ENCODE measurements around the gene RBM24.

The RBM24 gene

GRCh38 chr6:17276766-17277165, 4.4 kb upstream of the RBM24 start:
- Histone ChIP-seq H3K27me3 (ENCODE audit: low read depth) (no peaks in the 10 kb centered on the region), H3K9me3 (no peaks in the 10 kb centered on the region), H3K4me1 (peaks cover 49% of the 10 kb centered on the region), H3K36me3 (replicated peaks) (no peaks in the 10 kb centered on the region), H3K4me3 (no peak overlapping the region)
- in situ Hi-C loops (cut with MboI; ENCODE audit: low sequenced_read_pairs), result no loop called here
- DNase-seq (ENCODE audit: low spot score in 2 of 2), result no peak

- Histone ChIP-seq H3K27me3 (ENCODE audit: low read depth) (no peaks in the 10 kb centered on the region), H3K4me3 (no peak overlapping the region), H3K4me1 (peaks cover 49% of the 10 kb centered on the region), H3K9me3 (no peaks in the 10 kb centered on the region), H3K36me3 (replicated peaks) (no peaks in the 10 kb centered on the region)
- in situ Hi-C loops (cut with MboI; ENCODE audit: low sequenced_read_pairs), result no loop called here
- peak in 1 of 2 experiments; percentile 79 for DNase-seq (ENCODE audit: low spot score in 2 of 2)
Measured at GRCh38 chr6:17277256-17277655, 3.9 kb upstream of the RBM24 start.

- H3K9me3 ChIP-seq, result no peaks in the 10 kb centered on the region
- peak; percentile 44 to 85 for DNase-seq (ENCODE audit: low spot score in 2 of 2)
- in situ Hi-C loops (cut with MboI; ENCODE audit: low sequenced_read_pairs), result no loop called here
- no peaks in the 10 kb centered on the region for H3K36me3 ChIP-seq (replicated peaks)
- no peak overlapping the region for H3K4me3 ChIP-seq
- peaks cover 53% of the 10 kb centered on the region for H3K4me1 ChIP-seq
- no peaks in the 10 kb centered on the region for H3K27me3 ChIP-seq (ENCODE audit: low read depth)
Measured at GRCh38 chr6:17278289-17279063, 2.7 kb upstream of the RBM24 start.

GRCh38 chr6:17280138-17280537, 1.0 kb upstream of the RBM24 start:
- peaks cover 7% of the 10 kb centered on the region for H3K36me3 ChIP-seq (replicated peaks)
- DNase-seq (ENCODE audit: low spot score in 2 of 2), result no peak
- peaks cover 52% of the 10 kb centered on the region for H3K4me1 ChIP-seq
- H3K9me3 ChIP-seq, result no peaks in the 10 kb centered on the region
- no peaks in the 10 kb centered on the region for H3K27me3 ChIP-seq (ENCODE audit: low read depth)
- peak overlapping the region; percentile 66 for H3K4me3 ChIP-seq
- in situ Hi-C loops (cut with MboI; ENCODE audit: low sequenced_read_pairs), result no loop called here

- Histone ChIP-seq H3K36me3 (replicated peaks) (peaks cover 7% of the 10 kb centered on the region), H3K27me3 (ENCODE audit: low read depth) (no peaks in the 10 kb centered on the region), H3K9me3 (no peaks in the 10 kb centered on the region), H3K4me3 (peak overlapping the region; percentile 66), H3K4me1 (peaks cover 48% of the 10 kb centered on the region)
- in situ Hi-C loops (cut with MboI; ENCODE audit: low sequenced_read_pairs), result no loop called here
- peak; percentile 16 to 73 for DNase-seq (ENCODE audit: low spot score in 2 of 2)
Measured at GRCh38 chr6:17280552-17281090, 540 bp upstream of the RBM24 start.

GRCh38 chr6:17281497-17282481, 628 bp downstream of the RBM24 start:
- peak; percentile 49 to 67 for DNase-seq (ENCODE audit: low spot score in 2 of 2)
- H3K27me3 ChIP-seq (ENCODE audit: low read depth), result no peaks in the 10 kb centered on the region
- H3K36me3 ChIP-seq (replicated peaks), result peaks cover 7% of the 10 kb centered on the region
- in situ Hi-C loops (cut with MboI; ENCODE audit: low sequenced_read_pairs), result no loop called here
- H3K4me1 ChIP-seq, result peaks cover 41% of the 10 kb centered on the region
- peak overlapping the region; percentile 66 for H3K4me3 ChIP-seq
- no peaks in the 10 kb centered on the region for H3K9me3 ChIP-seq

- DNase-seq (ENCODE audit: low spot score in 2 of 2), result no peak
- Histone ChIP-seq H3K36me3 (replicated peaks) (peaks cover 10% of the 10 kb centered on the region), H3K4me1 (peaks cover 28% of the 10 kb centered on the region), H3K27me3 (ENCODE audit: low read depth) (no peaks in the 10 kb centered on the region), H3K4me3 (peak overlapping the region; percentile 66), H3K9me3 (no peaks in the 10 kb centered on the region; the same call in 1 of the 2 replicates)
- in situ Hi-C loops (cut with MboI; ENCODE audit: low sequenced_read_pairs), result no loop called here
Measured at GRCh38 chr6:17283074-17283473, 1.9 kb downstream of the RBM24 start.

GRCh38 chr6:17289630-17290061, 8.5 kb downstream of the RBM24 start:
- no peak for DNase-seq (ENCODE audit: low spot score in 2 of 2)
- H3K27me3 ChIP-seq (ENCODE audit: low read depth), result no peaks in the 10 kb centered on the region
- no peaks in the 10 kb centered on the region; the same call in 1 of the 2 replicates for H3K9me3 ChIP-seq
- H3K36me3 ChIP-seq (replicated peaks), result peaks cover 37% of the 10 kb centered on the region
- no peaks in the 10 kb centered on the region for H3K4me1 ChIP-seq
- H3K4me3 ChIP-seq, result no peak overlapping the region
- in situ Hi-C loops (cut with MboI; ENCODE audit: low sequenced_read_pairs), result no loop called here

- no peaks in the 10 kb centered on the region for H3K4me1 ChIP-seq
- in situ Hi-C loops (cut with MboI; ENCODE audit: low sequenced_read_pairs), result no loop called here
- no peaks in the 10 kb centered on the region for H3K27me3 ChIP-seq (ENCODE audit: low read depth)
- H3K4me3 ChIP-seq, result no peak overlapping the region
- DNase-seq (ENCODE audit: low spot score in 2 of 2), result no peak
- peaks cover 33% of the 10 kb centered on the region for H3K36me3 ChIP-seq (replicated peaks)
- H3K9me3 ChIP-seq, result no peaks in the 10 kb centered on the region; the same call in 1 of the 2 replicates
Measured at GRCh38 chr6:17291778-17292177, 10.6 kb downstream of the RBM24 start.

GRCh38 chr6:17292600-17293133, 11.5 kb downstream of the RBM24 start:
- Histone ChIP-seq H3K27me3 (ENCODE audit: low read depth) (no peaks in the 10 kb centered on the region), H3K9me3 (no peaks in the 10 kb centered on the region; the same call in 1 of the 2 replicates), H3K4me3 (no peak overlapping the region), H3K4me1 (0 out of 2 replicates have a peak, but pooled peaks cover 3% of the 10 kb centered on the region), H3K36me3 (replicated peaks) (peaks cover 33% of the 10 kb centered on the region; the same call in 1 of the 2 replicates)
- DNase-seq (ENCODE audit: low spot score in 2 of 2), result no peak
- in situ Hi-C loops (cut with MboI; ENCODE audit: low sequenced_read_pairs), result no loop called here

GRCh38 chr6:17293395-17293794, 12.2 kb downstream of the RBM24 start:
- Histone ChIP-seq H3K36me3 (replicated peaks) (peaks cover 26% of the 10 kb centered on the region; the same call in 1 of the 2 replicates), H3K4me1 (0 out of 2 replicates have a peak, but pooled peaks cover 3% of the 10 kb centered on the region), H3K4me3 (no peak overlapping the region), H3K9me3 (no peaks in the 10 kb centered on the region), H3K27me3 (ENCODE audit: low read depth) (no peaks in the 10 kb centered on the region)
- in situ Hi-C loops (cut with MboI; ENCODE audit: low sequenced_read_pairs), result no loop called here
- DNase-seq (ENCODE audit: low spot score in 2 of 2), result no peak

- in situ Hi-C loops (cut with MboI; ENCODE audit: low sequenced_read_pairs), result no loop called here
- Histone ChIP-seq H3K9me3 (no peaks in the 10 kb centered on the region), H3K4me3 (no peak overlapping the region), H3K27me3 (ENCODE audit: low read depth) (no peaks in the 10 kb centered on the region), H3K4me1 (0 out of 2 replicates have a peak, but pooled peaks cover 3% of the 10 kb centered on the region), H3K36me3 (replicated peaks) (0 out of 2 replicates have a peak, but pooled peaks cover 7% of the 10 kb centered on the region)
- DNase-seq (ENCODE audit: low spot score in 2 of 2), result no peak
Measured at GRCh38 chr6:17297271-17298080, 16.3 kb downstream of the RBM24 start.
